HL-60/S4 (cell line): ENCODE measurements around the gene THBS2.
"Not testable (repeated sequence)": the region's sequence is repeated elsewhere in the genome, so short reads cannot be mapped to it uniquely, and the experiment has no call there.

ENCODE experiments used
- in situ Hi-C: fragments of 300-500 bp; cut with MboI; formaldehyde crosslinking; loops from 2 replicates; pipeline ENCODE4 v1.14.3; 2022; ENCODE audit warnings: low sequenced_read_pairs

Gene THBS2

DNA sequence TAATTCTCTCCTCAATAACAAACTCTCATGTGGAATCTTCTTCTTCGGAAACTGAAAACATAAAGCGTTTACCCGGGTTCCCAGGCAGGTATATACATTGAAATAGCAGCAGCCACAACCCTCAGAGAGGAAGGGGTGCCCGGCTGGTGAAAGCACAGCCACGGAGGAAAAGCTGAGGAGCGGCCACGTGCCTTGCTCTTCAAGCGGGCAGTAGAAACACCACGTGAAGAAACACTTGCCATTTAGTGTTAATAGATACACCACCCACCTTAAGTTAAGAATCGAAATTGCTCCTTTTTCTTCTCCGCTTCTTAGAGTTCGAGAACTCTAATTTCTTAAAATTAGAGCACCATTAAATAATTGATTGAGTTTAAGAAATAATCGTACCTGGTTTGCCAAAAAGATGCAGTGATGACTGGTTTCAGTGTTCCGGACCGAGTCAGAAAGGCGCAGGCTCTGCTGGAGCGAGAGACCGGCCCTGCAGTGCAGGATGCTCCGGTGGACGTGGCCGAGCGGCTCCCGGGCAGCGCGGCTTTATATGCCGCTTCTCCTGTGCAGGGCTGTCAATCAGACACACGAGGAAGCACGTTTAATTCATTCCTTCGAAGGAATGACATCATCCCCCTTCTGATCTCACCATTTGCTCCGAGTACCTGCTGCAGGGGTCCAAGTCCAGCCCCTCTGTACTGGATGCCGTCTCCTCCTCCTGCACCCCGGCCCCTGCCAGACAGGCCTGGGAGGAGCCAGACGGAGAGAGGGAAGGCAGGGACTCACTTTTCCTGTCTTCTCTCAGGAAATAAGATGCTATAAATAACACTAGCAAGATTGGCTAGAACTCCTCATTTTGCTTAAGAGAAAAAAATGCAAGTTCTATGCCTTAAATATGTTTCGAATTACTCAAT, at the start of gene THBS2:
THBS2 (minus strand) TSS at position 510 of the 902 bp plus-strand sequence. CDS start 3,062 bp downstream, outside the sequence.
- in situ Hi-C loops: no loop called here

DNA sequence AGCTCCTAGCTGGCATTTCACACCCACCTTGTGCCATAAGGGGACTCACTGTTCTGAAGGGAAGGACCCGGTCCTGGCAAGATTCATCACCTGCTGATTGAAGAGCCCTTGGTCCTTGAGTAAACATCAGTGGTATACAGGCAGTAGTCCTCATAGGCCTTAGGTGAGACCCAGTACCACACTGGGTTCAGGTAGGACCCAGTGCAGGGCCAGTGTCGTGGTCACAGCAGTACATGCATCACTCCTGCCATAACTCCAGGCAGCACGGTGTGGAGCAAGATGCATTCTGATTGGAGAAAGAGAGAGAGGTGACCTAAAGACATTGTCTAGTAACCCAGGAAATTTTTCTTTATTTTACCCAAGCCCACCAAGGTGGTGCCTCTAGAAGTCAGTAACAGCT, 49.1 kb upstream of the THBS2 start:
- in situ Hi-C loops: no loop called here

DNA sequence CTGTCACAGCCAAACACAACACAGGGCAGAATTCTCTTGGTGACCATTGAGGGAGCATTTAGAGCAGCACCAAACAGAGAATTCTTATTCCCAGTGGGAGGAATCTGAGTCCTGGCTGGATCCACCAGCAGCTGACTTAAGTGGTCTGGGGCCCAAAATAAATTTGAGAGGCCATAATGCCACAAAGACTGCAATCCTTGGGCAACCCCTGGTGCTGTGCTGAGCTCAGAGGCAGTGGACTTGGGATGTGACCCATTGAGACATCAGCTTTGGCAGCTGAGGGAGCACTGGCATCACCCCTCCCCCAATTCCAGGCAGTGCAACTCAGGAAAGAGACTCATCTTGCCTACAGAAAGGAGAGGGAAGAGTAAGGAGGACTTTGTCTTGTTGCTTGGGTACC, 48.6 kb upstream of the THBS2 start:
- in situ Hi-C loops: no loop called here

DNA sequence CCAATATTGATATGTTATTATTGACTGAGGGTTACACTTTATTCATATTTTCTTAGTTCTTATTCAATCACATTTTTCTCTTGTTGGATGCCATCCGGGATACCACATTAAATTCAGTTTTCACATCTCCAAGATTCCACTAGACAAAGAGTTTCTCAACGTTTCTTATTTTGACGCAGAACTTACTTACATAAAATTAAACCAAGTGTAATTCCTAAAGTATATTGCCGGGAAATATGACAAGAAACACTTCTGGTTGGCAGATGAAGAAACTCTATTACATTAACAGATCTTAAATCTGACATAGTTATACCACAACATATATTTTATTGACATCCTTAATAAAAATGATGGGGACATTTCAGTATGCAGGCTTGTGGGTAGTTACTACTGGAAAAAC, 47.3 kb upstream of the THBS2 start:
- in situ Hi-C loops: no loop called here

DNA sequence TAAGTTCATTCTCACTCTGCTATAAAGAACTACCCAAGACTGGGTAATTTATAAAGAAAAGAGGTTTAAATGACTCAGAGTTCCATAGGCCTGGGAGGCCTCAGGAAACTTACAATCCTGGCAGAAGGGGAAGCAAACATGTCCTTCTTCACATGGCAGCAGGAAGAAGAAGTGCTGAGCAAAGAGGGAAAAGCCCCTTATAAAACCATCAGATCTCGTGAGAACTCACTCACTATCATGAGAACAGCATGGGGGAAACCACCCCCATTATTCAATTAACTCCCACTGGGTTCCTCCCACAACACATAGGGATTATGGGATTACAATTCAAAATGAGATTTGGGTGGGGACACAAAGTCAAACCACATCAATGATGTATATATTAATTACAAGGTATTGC, 45.0 kb upstream of the THBS2 start:
- in situ Hi-C loops: not testable (repeated sequence)

DNA sequence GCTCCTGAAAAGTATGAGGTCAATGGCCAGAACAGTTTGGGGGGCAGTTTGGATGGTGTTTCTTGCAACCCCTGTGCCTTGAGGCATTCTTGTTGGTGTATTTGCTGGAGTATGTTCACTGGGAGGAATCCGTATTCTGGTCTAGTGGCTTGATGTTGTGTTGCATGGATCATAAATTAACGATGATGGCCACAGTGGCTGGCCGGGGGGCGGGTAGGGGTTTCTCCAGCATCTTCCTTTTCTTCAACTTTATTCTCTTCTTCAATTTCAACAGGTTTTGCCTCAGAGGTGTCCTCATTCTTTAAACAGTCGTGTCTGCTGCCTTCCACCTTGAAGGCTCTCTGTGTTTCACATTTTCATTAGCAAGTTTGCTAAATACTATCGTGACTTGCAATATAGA, 43.0 kb upstream of the THBS2 start:
- in situ Hi-C loops: no loop called here

DNA sequence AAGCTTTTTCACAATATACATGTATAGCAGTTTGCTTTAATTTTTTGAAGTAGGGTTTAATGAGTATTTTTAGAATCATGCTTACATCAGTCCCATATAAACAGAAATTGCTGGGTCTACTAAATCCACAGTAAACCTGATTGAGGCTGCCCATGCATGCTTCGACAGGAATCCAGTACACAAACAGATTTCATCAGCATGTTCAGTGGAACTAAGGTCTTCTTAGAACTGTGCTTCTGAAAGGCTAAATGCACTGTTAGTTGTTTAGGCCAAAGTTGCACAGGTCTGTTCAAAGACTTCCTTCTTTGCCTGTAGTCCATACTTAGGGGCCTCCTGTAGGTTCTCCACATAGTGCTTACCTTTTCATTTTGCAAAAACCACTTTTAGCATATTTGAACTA, 42.5 kb upstream of the THBS2 start:
- in situ Hi-C loops: no loop called here

DNA sequence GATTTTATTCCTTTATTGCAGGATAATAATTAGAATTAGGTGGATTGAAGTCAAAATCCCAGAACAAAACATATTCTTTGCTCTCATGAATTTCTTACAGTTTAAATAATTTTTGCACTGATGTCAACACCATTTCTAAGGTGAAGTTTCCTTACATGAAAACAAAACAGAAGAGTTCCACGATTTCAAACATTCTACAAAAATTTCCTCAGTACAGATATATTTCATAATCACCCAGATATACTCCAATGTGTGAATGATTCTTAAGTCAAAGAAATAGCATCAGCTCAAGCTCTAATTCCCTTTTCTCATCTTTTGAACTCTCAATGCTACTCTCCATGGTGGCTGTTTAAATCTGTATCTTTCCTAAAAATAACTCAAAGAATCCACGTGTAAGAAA, 39.5 kb upstream of the THBS2 start:
- in situ Hi-C loops: no loop called here

DNA sequence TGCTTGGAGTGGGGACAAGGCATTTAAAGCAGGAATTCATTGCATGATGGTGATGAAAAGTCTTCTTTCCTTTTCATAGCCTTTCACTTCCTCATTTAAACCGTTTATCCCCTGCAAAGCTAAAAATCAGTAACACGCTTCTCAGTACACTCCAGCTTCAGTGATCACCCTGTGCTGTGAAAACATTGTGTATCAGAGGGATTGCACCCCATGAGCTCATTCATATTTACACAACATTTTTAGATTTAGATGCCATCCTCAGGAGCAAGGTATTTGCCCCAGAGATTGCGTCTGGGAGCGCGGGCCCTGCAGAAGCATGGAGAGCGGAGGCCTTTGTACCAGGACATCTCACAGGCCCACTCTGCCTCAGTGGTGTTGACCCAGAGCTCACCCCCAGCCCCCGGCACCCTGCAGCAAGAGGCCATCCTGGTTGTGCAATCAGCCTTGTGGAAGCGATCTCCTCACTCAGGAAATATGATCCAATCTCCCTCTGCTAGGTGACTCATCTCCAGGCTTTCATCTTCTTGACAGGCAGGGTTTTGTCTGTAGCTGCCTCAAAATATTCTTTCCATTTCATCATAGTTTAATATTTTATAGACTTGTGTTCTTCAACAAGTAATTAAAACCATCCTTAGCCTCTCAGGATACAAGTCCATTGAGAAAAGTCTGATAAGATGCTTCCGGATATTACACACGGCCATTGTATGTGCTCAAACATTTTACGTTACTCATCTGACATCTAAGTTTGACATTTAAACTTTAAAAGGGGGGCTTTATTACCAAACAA, 38.9 kb upstream of the THBS2 start:
- in situ Hi-C loops: no loop called here

DNA sequence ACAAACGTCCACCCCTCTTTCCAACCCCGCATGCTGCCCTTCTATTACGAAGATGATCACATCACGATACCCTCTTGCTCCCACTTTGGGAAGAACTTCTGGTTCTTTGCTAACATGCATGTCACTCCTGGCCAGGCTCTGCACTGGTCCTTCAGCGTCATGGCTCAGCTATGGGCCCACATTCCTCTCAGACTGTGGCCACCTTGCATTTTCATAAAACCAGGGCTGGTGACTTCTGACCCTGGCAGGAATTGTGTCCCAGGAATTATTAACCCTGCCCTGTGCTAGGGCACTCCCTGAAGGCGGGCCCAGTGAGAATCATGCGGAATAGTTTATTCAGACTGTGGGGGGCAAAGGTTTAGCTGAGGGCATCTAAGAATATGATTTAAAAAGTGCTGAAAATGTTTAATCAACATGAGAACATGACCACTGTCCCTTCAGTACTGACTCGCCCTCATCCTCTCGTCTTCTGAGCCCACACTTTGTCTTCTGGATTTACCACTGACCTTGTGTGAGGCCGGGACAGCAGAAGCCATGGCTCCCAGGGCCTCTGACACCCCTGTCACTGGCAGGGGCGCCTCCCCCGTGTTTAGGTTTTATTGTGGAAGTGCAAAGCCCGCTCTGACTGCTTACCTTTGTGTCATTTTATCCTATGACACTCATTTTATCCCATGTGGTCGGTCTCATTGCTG, 38.1 kb upstream of the THBS2 start:
- in situ Hi-C loops: no loop called here

DNA sequence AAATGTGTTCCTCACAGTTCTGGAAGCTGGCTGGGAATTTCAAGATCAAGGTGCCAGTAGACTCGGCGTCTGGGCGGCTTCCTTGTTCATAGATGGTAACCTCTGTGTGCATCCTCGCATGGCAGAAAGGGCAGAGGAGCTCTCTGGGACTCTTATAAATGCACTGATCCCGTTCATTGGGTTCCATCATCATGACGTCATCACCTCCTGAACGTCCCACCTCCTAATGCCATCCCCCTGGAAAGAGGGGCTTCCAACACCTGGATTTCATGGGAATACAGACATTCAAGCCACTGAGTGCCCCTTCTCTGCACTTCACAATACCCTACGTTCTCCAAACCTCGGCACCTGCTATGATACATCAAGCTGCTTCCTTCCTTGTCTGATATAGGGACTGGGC, 37.5 kb upstream of the THBS2 start:
- in situ Hi-C loops: no loop called here

DNA sequence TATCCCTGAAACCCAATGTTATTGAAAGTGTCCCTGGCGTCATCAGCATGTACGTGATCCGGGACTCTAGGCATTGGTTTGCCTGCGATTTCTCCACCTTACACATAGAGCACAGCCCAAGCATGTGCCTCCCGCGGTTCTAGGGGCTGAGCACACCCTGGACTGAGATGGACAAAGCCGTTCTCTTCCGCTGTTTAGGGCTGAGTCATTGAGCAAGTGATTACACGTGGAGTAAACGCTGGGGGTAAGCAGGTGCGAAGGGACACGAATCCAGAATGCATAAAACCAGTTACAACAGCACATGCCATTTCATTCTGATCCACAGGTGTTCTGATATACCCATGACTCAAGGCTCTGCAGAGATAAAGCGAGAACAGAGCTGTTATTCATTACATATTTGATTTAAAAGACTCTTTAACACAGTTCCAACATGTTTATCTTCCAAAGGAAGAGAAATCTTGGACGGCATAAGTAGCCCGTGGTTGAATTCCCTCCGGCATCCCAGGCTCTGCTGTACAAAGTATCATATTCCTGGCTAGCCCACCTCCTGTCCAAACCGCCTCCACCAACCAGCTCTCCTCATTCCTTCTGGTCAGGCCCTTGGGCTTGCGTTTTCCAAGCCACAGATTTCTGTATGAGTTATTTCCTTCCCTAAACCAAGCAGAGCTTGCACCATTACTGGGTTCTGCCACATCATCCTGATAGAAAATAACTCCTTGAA, 36.1 kb upstream of the THBS2 start:
- in situ Hi-C loops: no loop called here

DNA sequence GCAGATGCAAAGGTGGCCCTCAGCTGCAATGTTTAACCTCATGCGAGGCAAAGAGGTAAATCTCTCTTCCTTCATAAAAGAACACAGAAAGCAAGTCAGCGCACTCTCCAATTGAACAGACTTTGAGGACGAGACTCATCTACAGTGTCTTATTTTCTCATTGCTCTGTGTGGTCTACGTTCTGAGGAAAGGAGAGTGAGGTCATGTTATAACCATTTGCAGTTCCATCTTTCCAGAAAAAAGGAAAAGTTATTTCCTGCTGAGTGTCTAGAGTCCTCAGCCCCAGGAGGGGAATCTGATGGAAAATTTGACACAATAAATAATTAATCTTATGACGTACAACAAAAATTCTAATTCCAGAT, 35.6 kb upstream of the THBS2 start:
- in situ Hi-C loops: no loop called here

DNA sequence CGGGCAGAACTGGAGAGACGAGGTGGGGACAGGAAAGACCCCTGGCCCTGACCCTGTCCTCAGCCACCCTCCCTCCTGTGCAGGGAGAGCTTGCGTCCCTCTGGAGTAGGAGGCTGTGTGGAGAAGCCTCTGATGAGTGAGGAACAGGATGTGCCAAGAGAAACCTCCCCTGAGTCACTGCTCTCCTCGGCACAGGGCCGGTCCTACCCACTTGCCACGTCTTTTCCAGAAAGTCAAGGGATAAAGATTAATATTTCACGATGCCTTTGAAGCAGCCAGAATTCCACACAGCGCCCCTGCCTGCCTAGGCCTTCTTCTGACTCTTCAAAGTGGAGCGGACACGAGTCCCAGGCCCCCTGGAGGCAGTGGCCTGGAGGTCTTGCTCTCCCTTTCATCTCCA, 34.9 kb upstream of the THBS2 start:
- in situ Hi-C loops: no loop called here

DNA sequence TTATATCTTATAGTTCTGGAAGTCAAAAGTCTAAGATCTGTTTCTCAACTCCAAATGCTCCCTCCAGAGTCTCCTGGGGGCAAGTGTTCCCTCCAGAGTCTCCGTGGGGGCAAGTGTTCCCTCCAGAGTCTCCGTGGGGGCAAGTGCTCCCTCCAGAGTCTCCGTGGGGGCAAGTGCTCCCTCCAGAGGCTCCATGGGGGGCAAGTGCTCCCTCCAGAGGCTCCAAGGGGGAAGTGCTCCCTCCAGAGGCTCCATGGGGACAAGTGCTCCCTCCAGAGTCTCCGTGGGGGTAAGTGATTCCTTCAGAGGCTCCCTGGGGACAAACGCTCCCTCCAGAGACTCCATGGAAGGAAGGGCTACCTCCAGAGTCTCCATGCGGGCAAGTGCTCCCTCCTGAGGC, 34.0 kb upstream of the THBS2 start:
- in situ Hi-C loops: no loop called here

DNA sequence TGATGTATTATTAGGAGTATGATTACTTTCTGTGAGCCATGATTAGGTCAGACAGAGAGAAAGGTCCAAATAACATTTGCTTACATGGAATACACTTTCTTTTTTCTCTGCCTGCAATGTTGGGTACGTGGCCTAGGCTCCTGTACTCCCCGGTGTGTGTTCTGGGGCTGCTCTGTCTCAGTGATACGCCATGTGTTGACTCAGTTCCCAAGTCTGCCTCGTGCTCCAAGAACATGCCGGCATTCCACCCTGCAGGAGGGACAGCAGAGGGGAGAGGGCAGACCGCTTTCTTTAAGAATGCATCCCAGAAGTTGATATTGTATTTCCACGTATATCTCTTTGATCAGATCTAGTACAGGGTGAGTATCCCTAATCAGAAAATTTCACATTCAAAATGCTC, 33.3 kb upstream of the THBS2 start:
- in situ Hi-C loops: no loop called here

DNA sequence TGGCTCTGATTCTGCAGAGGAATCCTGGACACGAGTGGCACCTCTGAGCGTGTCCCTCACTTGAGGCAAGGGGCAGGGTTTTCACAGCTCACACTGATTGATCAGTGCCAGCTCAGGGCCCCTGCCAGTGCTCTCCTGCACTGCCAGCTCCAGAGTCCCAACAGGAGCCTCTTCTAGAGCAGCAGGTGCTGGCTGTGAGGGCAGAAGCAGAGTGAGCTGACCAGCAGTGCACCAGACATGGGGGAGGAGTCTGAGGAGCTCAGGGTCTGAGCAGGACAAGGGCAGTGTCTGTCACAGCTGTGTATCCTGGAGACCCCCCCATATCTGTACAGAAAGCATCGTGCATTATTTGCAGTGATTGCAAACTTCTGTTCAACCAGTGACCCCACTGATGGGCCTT, 31.5 kb upstream of the THBS2 start:
- in situ Hi-C loops: no loop called here

DNA sequence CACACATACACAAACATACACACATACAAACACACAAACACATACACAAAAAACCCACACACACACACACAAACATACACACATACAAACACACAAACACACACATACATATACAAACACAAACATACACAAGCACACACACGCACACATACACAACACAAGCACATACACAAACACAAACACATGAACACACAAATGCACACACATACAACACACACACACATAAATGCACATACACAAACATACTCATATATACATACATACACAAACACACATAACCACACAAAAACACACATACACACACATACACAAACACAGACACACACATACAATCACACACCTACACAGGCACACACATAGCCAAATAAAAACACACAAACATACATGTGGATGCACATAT, 30.3 kb upstream of the THBS2 start:
- in situ Hi-C loops: no loop called here

DNA sequence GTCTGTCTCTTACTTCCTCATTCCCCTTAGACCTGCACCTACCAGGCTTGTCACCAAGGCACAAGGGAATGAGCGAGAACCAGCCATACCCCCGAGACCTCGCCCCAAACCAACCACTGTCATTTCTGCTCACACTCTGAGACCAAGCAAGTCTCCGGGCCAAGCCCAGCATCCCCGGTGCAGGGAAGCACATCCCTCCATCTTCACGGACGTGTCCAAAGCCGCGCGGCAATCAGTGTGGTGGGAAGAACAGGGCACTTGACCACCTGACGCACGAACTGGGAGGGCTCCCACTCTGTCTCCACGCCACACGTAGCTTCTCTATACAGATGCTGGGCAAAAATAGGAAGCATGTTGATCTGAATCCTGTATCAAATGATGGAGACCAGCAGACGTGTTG, 28.4 kb upstream of the THBS2 start:
- in situ Hi-C loops: no loop called here

DNA sequence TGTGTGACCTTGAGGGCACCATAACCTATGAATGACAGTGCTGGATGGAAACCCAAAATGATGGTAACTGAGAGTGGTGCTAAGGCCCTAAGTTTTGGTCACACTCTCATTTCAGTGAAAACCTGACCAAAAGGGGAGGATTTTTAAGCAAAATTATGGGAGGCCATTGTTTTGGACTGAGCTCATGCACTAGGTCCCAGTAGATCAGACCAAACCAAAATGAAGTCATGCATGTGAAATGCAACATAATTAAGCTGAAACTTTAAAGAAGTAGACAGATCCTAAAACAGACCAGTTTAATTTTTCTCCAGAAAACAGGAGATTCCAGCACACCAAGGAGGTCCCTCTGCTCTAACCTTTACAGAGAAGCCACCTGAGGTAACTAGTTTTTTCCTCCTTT, 24.0 kb upstream of the THBS2 start:
- in situ Hi-C loops: no loop called here

DNA sequence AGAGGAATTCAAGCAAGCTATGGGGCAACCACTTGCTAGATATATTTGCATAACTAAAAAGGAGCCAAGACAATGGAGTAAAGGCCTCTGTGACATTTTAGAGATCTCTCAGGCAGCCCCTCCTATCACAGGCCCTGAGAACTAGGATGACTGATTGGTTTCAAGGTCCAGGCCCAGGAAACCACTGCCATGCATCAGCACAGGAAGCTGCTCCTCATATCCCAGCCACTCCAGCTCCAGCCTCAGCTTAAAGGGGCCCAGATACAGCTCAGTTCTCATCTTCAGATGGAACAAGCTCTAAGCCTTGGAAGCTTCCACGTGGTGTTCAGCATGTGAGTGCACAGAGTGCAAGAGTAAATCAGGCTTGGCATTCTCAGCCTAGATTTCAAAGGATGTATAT, 21.1 kb upstream of the THBS2 start:
- in situ Hi-C loops: no loop called here
